IPS DF 4.7 (cell line): ENCODE data around the gene ZNF454.

Experiments
- DNase-seq: peaks from one replicate; pipeline ENCODE4 v3.0.0-alpha.2; 2013; ENCODE audit warnings: low spot score; ENCODE audit errors: extremely low read depth

The ZNF454 gene

DNA sequence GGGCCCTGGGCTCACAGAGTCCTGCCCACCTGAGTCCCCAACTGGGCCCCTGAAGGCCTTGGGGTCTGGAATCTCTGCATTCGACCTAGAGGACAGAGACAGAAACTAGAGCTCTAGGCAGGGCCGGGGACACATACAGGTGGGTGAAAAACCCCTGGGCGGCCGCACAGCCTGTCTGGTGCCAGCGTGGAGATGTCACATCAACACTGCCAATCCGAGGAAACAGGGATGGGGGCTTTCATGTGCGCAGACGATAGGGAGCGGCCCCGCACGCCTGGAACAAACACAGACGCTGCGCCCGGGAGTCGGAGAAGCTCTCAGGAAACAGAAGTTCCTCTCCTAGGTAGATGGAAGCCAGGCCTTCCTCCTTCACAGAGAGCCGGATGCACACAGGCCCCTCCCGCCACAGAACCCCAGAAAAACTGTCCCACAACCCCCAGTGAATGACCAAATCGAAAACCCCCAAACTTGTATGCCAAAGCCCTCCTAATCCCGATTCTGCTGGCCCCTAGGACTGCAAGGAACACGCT lies 52.3 kb downstream of the ZNF454 start:
- DNase-seq = no peak

- no peak for DNase-seq
Measured at GRCh38 chr5:178993955-178994579, 53.1 kb downstream of the ZNF454 start.

- DNase-seq = no peak
Measured at GRCh38 chr5:178994580-178995340, 53.8 kb downstream of the ZNF454 start, which contains the start of gene GRM6. Gene GRM6 (minus strand): TSS chr5:178995320. CDS start chr5:178994944, 376 bp downstream.

- no peak for DNase-seq
Measured at GRCh38 chr5:178995341-178995690, 54.3 kb downstream of the ZNF454 start.

- no peak for DNase-seq
Measured at GRCh38 chr5:178996156-178996555, 55.2 kb downstream of the ZNF454 start.

DNA sequence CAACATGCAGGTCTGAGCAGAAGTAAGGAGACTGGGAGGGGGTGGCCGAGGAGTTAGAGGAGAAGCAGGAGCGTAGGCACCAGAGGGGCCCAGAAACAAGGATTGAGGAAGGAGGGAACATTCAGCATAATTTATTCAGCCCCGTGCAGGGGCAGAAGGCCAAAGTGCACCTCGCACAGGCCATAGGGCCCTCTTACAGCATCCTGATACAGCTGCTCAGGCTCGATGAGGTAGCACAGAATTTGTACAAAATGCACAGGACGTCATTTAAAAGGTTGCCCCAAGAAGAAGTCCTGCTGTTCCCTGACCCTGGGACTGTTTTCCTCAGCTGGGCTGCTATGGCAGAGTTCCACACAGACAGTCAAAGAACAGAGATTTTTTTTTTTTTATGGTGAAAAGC lies 56.2 kb downstream of the ZNF454 start:
- no peak for DNase-seq

GRCh38 chr5:178998441-178998840 lies 57.4 kb downstream of the ZNF454 start:
- no peak for DNase-seq

- DNase-seq = no peak
Measured at GRCh38 chr5:179006564-179006963, 65.6 kb downstream of the ZNF454 start.

- no peak for DNase-seq
Measured at GRCh38 chr5:179008667-179009066, 67.7 kb downstream of the ZNF454 start.
